ENCODE results near the gene SLCO1A2. TPM values are rescaled to one million over a fixed set of nuclear protein-coding genes. Genes with fewer than 3 reads are reported as not detected.

Gene SLCO1A2
- polyA plus RNA-seq, 3 donors: not detected

GRCh38 chr12:21264232-21264631, 70.5 kb downstream of the SLCO1A2 start:
- no peak overlapping the region for H3K4me3 ChIP-seq (replicated peaks in 1 of 3; ENCODE audit: low read depth in 2 of 3, low read length in 3 of 3)
- H3K27me3 Mint-ChIP-seq (ENCODE audit: low read depth in 3 of 3): peaks cover 0 to 3% (median 0%) of the 10 kb centered on the region in 3 donors
- H3K36me3 ChIP-seq (replicated peaks in 1 of 2; ENCODE audit: control insufficient read depth in 1 of 2, insufficient read depth in 2 of 2, low read length in 2 of 2): no peaks in the 10 kb centered on the region
- H3K36me3 Mint-ChIP-seq: no peaks in the 10 kb centered on the region
- no peaks in the 10 kb centered on the region for H3K27me3 ChIP-seq (ENCODE audit: control insufficient read depth in 2 of 2, insufficient read depth in 2 of 2, low read length in 2 of 2)
- peaks cover 6% of the 10 kb centered on the region for H3K4me1 Mint-ChIP-seq
- no peak overlapping the region for H3K4me3 Mint-ChIP-seq
- no peaks in the 10 kb centered on the region for H4K20me1 ChIP-seq (ENCODE audit: insufficient read depth, low read length)
- no peak overlapping the region for H3K4me2 ChIP-seq (replicated peaks; ENCODE audit: extremely low read depth, low read length, poor library complexity, severe bottlenecking)
- peaks cover 0 to 12% (median 5%) of the 10 kb centered on the region in 7 donors for H3K9me3 Mint-ChIP-seq
- no peaks in the 10 kb centered on the region for H3K9me3 ChIP-seq (replicated peaks in 1 of 2; ENCODE audit: control insufficient read depth in 1 of 2, insufficient read depth in 1 of 2, low read length in 2 of 2)
- no peak overlapping the region for H2AFZ ChIP-seq (ENCODE audit: insufficient read depth, low read depth, low read length, poor library complexity, severe bottlenecking)
- H3K27ac Mint-ChIP-seq: no peak overlapping the region
- H3K79me2 ChIP-seq (ENCODE audit: insufficient read depth, low read length): no peaks in the 10 kb centered on the region
- H3K4me1 ChIP-seq (ENCODE audit: control insufficient read depth in 1 of 2, insufficient read depth in 2 of 2, low read length in 2 of 2): peaks cover 0 to 11% of the 10 kb centered on the region in 2 donors
- H3K27ac ChIP-seq (ENCODE audit: low read depth in 1 of 2, low read length in 2 of 2): no peak overlapping the region
- H3K9ac ChIP-seq (ENCODE audit: insufficient read depth, low read length, poor library complexity, severe bottlenecking): no peak overlapping the region
- no peak for TF ChIP-seq CTCF (IDR thresholded peaks at IDR 0.05)
- intact Hi-C loops (cut with micrococcal nuclease): no loop called here
- DNase-seq: no peak

- Mint-ChIP-seq H3K4me3 (no peak overlapping the region), H3K27ac (no peak overlapping the region), H3K27me3 (ENCODE audit: low read depth in 3 of 3) (peaks cover 0 to 4% (median 1%) of the 10 kb centered on the region in 3 donors), H3K4me1 (no peaks in the 10 kb centered on the region), H3K36me3 (no peaks in the 10 kb centered on the region), H3K9me3 (peaks cover 0 to 5% (median 2%) of the 10 kb centered on the region in 7 donors)
- H3K9ac ChIP-seq (ENCODE audit: insufficient read depth, low read length, poor library complexity, severe bottlenecking): no peak overlapping the region
- no peak overlapping the region for H3K4me2 ChIP-seq (replicated peaks; ENCODE audit: extremely low read depth, low read length, poor library complexity, severe bottlenecking)
- intact Hi-C loops (cut with micrococcal nuclease): no loop called here
- no peaks in the 10 kb centered on the region for H3K9me3 ChIP-seq (replicated peaks in 1 of 2; ENCODE audit: control insufficient read depth in 1 of 2, insufficient read depth in 1 of 2, low read length in 2 of 2)
- no peak for TF ChIP-seq CTCF (IDR thresholded peaks at IDR 0.05)
- WGBS (ENCODE audit: insufficient coverage): no CpG with 5 or more reads among the region's 3 CpGs
- no peaks in the 10 kb centered on the region for H3K4me1 ChIP-seq (ENCODE audit: control insufficient read depth in 1 of 2, insufficient read depth in 2 of 2, low read length in 2 of 2)
- no peaks in the 10 kb centered on the region for H4K20me1 ChIP-seq (ENCODE audit: insufficient read depth, low read length)
- no peak for DNase-seq
- no peaks in the 10 kb centered on the region for H3K36me3 ChIP-seq (replicated peaks in 1 of 2; ENCODE audit: control insufficient read depth in 1 of 2, insufficient read depth in 2 of 2, low read length in 2 of 2)
- no peaks in the 10 kb centered on the region for H3K79me2 ChIP-seq (ENCODE audit: insufficient read depth, low read length)
- no peaks in the 10 kb centered on the region for H3K27me3 ChIP-seq (ENCODE audit: control insufficient read depth in 2 of 2, insufficient read depth in 2 of 2, low read length in 2 of 2)
- H2AFZ ChIP-seq (ENCODE audit: insufficient read depth, low read depth, low read length, poor library complexity, severe bottlenecking): no peak overlapping the region
- no peak overlapping the region for H3K27ac ChIP-seq (ENCODE audit: low read depth in 1 of 2, low read length in 2 of 2)
- no peak overlapping the region for H3K4me3 ChIP-seq (replicated peaks in 1 of 3; ENCODE audit: low read depth in 2 of 3, low read length in 3 of 3)
These were observed 77.5 kb downstream of the SLCO1A2 start for GRCh38 chr12:21257172-21257571.
